SK-N-SH treated with all-trans-retinoic acid at 6 μM for 48 hours (cell line): ENCODE data around the gene GGACT.

Experiments
- ATAC-seq: fragments of 200-7000 bp; cut with Tn5 transposase; 3 replicates; pipeline ENCODE4 v1.9.1; 2020; ENCODE audit warnings: mild to moderate bottlenecking, moderate library complexity
- ARNTL ChIP-seq: fragments of 450-650 bp; formaldehyde crosslinking; IDR thresholded peaks from 2 replicates; pipeline ENCODE4 v1.5.0; 2020; ENCODE audit warnings: low read depth, mild to moderate bottlenecking, moderate library complexity, borderline replicate concordance
- BACH2 ChIP-seq: fragments of 250-450 bp; sonication (Bioruptor Pico); IDR thresholded peaks from 2 replicates; pipeline ENCODE4 v1.9.0; 2021; ENCODE audit warnings: mild to moderate bottlenecking, borderline replicate concordance
- CREB5 ChIP-seq: fragments of 250-450 bp; sonication (Bioruptor Pico); IDR thresholded peaks from 2 replicates; pipeline ENCODE4 v1.5.1; 2020; ENCODE audit warnings: low read depth, mild to moderate bottlenecking, moderate library complexity
- CSDC2 ChIP-seq: fragments of 250-450 bp; sonication (Bioruptor Pico); IDR thresholded peaks from 2 replicates; pipeline ENCODE4 v1.5.0; 2020; ENCODE audit warnings: mild to moderate bottlenecking, moderate library complexity
- GLIS3 ChIP-seq: fragments of 250-450 bp; sonication (Bioruptor Pico); IDR thresholded peaks from 2 replicates; pipeline ENCODE4 v1.5.0; 2020; ENCODE audit warnings: mild to moderate bottlenecking, moderate library complexity
- ISL1 ChIP-seq: fragments of 250-450 bp; sonication (Bioruptor Pico); IDR thresholded peaks from 2 replicates; pipeline ENCODE4 v2.1.2; 2022; ENCODE audit warnings: mild to moderate bottlenecking, moderate library complexity
- OSR1 ChIP-seq: fragments of 250-450 bp; sonication (Bioruptor Pico); IDR thresholded peaks from 2 replicates; pipeline ENCODE4 v1.8.0; 2022; ENCODE audit warnings: moderate library complexity, mild to moderate bottlenecking, inconsistent platforms
- POU6F1 ChIP-seq: fragments of 250-450 bp; sonication (Bioruptor Pico); IDR thresholded peaks from 2 replicates; pipeline ENCODE4 v1.8.0; 2021; ENCODE audit warnings: low read depth, mild to moderate bottlenecking, moderate library complexity, borderline replicate concordance
- PPARA ChIP-seq: fragments of 250-450 bp; sonication (Bioruptor Pico); IDR thresholded peaks from 2 replicates; pipeline ENCODE4 v1.5.0; 2020; ENCODE audit warnings: mild to moderate bottlenecking, borderline replicate concordance
- RARB ChIP-seq: fragments of 250-450 bp; sonication (Bioruptor Pico); IDR thresholded peaks from 2 replicates; pipeline ENCODE4 v1.8.0; 2021; ENCODE audit warnings: mild to moderate bottlenecking, moderate library complexity
- SNAI2 ChIP-seq: fragments of 250-450 bp; sonication (Bioruptor Pico); IDR thresholded peaks from 2 replicates; pipeline ENCODE4 v1.5.0; 2020; ENCODE audit warnings: mild to moderate bottlenecking, moderate library complexity
- TCF4 ChIP-seq: fragments of 250-450 bp; sonication (Bioruptor Pico); IDR thresholded peaks from 2 replicates; pipeline ENCODE4 v1.8.0; 2021; ENCODE audit warnings: mild to moderate bottlenecking, moderate library complexity, borderline replicate concordance
- TOX ChIP-seq: fragments of 250-450 bp; sonication (Bioruptor Pico); IDR thresholded peaks from 2 replicates; pipeline ENCODE4 v1.8.0; 2021; ENCODE audit warnings: mild to moderate bottlenecking, moderate library complexity, borderline replicate concordance
- ZC3H10 ChIP-seq: fragments of 250-450 bp; sonication (Bioruptor Pico); IDR thresholded peaks from 2 replicates; pipeline ENCODE4 v1.5.1; 2021; ENCODE audit warnings: mild to moderate bottlenecking, moderate library complexity
- ZFP3 ChIP-seq: fragments of 250-450 bp; sonication (Bioruptor Pico); IDR thresholded peaks from 2 replicates; pipeline ENCODE4 v1.5.0; 2020; ENCODE audit warnings: mild to moderate bottlenecking, moderate library complexity
- ZFP30 ChIP-seq: fragments of 450-650 bp; formaldehyde crosslinking; IDR thresholded peaks from 2 replicates; pipeline ENCODE4 v1.5.0; 2022; ENCODE audit warnings: mild to moderate bottlenecking, moderate library complexity
- ZNF565 ChIP-seq: fragments of 450-650 bp; formaldehyde crosslinking; conservative IDR thresholded peaks from 2 replicates; pipeline ENCODE4 v1.5.0; 2020; ENCODE audit warnings: low read depth, mild to moderate bottlenecking, moderate library complexity
- ZNF8 ChIP-seq: fragments of 450-650 bp; formaldehyde crosslinking; IDR thresholded peaks from 2 replicates; pipeline ENCODE4 v1.5.0; 2020; ENCODE audit warnings: mild to moderate bottlenecking, moderate library complexity
- TF ChIP-seq, protein P1 (sequence below): fragments of 250-450 bp; sonication (Bioruptor Pico); IDR thresholded peaks from 2 replicates; pipeline ENCODE4 v1.5.0; 2020; ENCODE audit warnings: mild to moderate bottlenecking, moderate library complexity
- TF ChIP-seq, protein P2 (sequence below): fragments of 250-450 bp; sonication (Bioruptor Pico); IDR thresholded peaks from 2 replicates; pipeline ENCODE4 v1.5.1; 2021; ENCODE audit warnings: mild to moderate bottlenecking, moderate library complexity
- TF ChIP-seq, protein P3 (sequence below): fragments of 250-450 bp; sonication (Bioruptor Pico); IDR thresholded peaks from 2 replicates; pipeline ENCODE4 v1.8.0; 2020; ENCODE audit warnings: mild to moderate bottlenecking, moderate library complexity, borderline replicate concordance

Gene GGACT

GRCh38 chr13:100613031-100613430 lies 24.4 kb upstream of the GGACT start:
- ATAC-seq = no peak
- no peak for TF ChIP-seq ARNTL (CRISPR knock-in tag)
- TF ChIP-seq RARB (CRISPR knock-in tag) = no peak
- TF ChIP-seq POU6F1 (CRISPR knock-in tag) = no peak
- TF ChIP-seq, protein P1, sequence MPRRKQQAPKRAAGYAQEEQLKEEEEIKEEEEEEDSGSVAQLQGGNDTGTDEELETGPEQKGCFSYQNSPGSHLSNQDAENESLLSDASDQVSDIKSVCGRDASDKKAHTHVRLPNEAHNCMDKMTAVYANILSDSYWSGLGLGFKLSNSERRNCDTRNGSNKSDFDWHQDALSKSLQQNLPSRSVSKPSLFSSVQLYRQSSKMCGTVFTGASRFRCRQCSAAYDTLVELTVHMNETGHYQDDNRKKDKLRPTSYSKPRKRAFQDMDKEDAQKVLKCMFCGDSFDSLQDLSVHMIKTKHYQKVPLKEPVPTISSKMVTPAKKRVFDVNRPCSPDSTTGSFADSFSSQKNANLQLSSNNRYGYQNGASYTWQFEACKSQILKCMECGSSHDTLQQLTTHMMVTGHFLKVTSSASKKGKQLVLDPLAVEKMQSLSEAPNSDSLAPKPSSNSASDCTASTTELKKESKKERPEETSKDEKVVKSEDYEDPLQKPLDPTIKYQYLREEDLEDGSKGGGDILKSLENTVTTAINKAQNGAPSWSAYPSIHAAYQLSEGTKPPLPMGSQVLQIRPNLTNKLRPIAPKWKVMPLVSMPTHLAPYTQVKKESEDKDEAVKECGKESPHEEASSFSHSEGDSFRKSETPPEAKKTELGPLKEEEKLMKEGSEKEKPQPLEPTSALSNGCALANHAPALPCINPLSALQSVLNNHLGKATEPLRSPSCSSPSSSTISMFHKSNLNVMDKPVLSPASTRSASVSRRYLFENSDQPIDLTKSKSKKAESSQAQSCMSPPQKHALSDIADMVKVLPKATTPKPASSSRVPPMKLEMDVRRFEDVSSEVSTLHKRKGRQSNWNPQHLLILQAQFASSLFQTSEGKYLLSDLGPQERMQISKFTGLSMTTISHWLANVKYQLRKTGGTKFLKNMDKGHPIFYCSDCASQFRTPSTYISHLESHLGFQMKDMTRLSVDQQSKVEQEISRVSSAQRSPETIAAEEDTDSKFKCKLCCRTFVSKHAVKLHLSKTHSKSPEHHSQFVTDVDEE (CRISPR knock-in tag) = no peak
- no peak for TF ChIP-seq ZNF565
- TF ChIP-seq, protein P2, sequence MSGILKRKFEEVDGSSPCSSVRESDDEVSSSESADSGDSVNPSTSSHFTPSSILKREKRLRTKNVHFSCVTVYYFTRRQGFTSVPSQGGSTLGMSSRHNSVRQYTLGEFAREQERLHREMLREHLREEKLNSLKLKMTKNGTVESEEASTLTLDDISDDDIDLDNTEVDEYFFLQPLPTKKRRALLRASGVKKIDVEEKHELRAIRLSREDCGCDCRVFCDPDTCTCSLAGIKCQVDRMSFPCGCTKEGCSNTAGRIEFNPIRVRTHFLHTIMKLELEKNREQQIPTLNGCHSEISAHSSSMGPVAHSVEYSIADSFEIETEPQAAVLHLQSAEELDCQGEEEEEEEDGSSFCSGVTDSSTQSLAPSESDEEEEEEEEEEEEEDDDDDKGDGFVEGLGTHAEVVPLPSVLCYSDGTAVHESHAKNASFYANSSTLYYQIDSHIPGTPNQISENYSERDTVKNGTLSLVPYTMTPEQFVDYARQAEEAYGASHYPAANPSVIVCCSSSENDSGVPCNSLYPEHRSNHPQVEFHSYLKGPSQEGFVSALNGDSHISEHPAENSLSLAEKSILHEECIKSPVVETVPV (CRISPR knock-in tag) = no peak
- TF ChIP-seq CSDC2 (CRISPR knock-in tag) = no peak
- TF ChIP-seq SNAI2 (CRISPR knock-in tag) = no peak
- no peak for TF ChIP-seq ZNF8 (CRISPR knock-in tag)
- TF ChIP-seq OSR1 (CRISPR knock-in tag) = no peak
- TF ChIP-seq ZFP30 (CRISPR knock-in tag) = no peak
- no peak for TF ChIP-seq ISL1 (CRISPR knock-in tag)
- TF ChIP-seq GLIS3 (CRISPR knock-in tag) = no peak

DNA sequence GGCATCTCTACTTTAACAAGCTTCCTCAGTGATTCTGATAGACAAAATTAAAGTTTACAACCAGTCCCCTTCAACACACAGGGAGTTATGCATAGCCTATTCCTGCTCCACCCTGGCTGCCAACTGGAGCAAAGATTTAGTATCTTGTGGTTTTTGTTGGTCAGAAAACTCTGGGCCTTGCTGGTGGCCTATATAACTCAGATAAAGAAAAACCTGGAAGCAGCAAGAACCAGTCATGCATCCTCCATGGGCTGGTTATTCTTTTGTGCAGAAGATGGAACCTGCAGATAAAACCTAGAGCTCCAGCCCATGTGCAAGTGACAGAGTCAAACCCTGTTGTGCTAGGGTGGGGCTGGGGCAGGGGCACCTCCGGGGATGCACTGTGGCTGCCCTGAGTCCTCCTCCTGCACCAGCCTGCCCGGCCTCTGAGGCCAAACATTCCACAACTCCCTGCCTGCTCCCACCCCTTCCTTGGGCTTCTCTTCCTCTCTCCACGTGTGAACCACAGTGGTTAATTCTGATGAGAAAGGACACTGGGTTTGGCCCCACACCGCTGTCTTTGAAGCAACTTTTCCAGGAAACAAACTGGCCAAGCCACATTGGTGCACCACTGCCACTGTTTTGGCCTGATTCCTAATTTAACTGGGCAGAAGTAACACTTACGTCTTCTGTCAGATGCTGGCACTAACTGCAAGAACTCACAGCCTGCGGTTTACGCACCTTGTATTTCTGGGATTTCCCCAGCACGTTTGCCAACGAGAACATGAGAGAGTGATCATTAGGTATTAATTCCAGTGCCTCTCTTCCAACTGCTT lies 23.3 kb upstream of the GGACT start:
- ATAC-seq = no peak
- TF ChIP-seq PPARA (CRISPR knock-in tag) (no peak), ARNTL (CRISPR knock-in tag) (no peak), ZFP3 (CRISPR knock-in tag) (no peak), TOX (CRISPR knock-in tag) (no peak), ZNF565 (no peak), ZC3H10 (CRISPR knock-in tag) (no peak), OSR1 (CRISPR knock-in tag) (no peak), POU6F1 (CRISPR knock-in tag) (no peak), BACH2 (CRISPR knock-in tag) (no peak), GLIS3 (CRISPR knock-in tag) (no peak), TCF4 (CRISPR knock-in tag) (no peak), ISL1 (CRISPR knock-in tag) (no peak), SNAI2 (CRISPR knock-in tag) (no peak), CREB5 (CRISPR knock-in tag) (no peak)
- TF ChIP-seq, protein P1 (CRISPR knock-in tag) = no peak
- TF ChIP-seq, protein P3, sequence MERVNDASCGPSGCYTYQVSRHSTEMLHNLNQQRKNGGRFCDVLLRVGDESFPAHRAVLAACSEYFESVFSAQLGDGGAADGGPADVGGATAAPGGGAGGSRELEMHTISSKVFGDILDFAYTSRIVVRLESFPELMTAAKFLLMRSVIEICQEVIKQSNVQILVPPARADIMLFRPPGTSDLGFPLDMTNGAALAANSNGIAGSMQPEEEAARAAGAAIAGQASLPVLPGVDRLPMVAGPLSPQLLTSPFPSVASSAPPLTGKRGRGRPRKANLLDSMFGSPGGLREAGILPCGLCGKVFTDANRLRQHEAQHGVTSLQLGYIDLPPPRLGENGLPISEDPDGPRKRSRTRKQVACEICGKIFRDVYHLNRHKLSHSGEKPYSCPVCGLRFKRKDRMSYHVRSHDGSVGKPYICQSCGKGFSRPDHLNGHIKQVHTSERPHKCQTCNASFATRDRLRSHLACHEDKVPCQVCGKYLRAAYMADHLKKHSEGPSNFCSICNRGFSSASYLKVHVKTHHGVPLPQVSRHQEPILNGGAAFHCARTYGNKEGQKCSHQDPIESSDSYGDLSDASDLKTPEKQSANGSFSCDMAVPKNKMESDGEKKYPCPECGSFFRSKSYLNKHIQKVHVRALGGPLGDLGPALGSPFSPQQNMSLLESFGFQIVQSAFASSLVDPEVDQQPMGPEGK (CRISPR knock-in tag) = no peak
